ENCODE measurements around the gene PIAS2. TPM values are rescaled to one million over a fixed set of nuclear protein-coding genes. Genes with fewer than 3 reads are reported as not detected.

The PIAS2 gene
- total RNA-seq, 4 donors from 2014 or later, result 38.7 to 81.6 (median 42.3) TPM

DNA sequence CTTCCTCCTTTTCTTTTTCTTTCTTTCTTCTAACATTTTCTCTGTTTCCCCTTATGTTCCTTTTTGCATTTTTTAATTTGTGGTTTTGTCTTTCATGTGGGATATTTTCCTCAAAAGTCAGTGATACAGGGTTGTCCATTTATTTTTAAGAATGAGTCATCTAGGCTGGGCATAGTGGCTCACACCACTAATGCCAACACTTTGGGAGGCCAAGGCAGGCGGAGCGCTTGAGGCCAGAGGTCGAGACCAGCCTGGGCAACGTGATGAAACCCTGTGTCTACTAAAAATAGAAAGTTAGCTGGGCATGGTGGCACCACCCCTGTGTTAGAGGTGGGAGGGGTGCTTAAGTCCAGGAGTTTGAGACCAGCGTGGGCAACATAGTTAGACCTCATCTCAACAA, 35.9 kb upstream of the PIAS2 start:
- Histone ChIP-seq H3K9me3 (no peaks in the 10 kb centered on the region), H3K27ac (no peak overlapping the region), H3K27me3 (no peaks in the 10 kb centered on the region), H3K4me3 (replicated peaks in 1 of 3) (no peak overlapping the region), H3K4me1 (no peaks in the 10 kb centered on the region), H3K36me3 (no peaks in the 10 kb centered on the region)
- intact Hi-C loops (cut with DNase I), result no loop called here
- DNase-seq, result no peak
- 62 to 71% methylated on average over 5 of the region's 5 CpGs for WGBS, 2 donors
- no peak for TF ChIP-seq POLR2A (IDR thresholded peaks at IDR 0.05)
- TF ChIP-seq, protein P1, sequence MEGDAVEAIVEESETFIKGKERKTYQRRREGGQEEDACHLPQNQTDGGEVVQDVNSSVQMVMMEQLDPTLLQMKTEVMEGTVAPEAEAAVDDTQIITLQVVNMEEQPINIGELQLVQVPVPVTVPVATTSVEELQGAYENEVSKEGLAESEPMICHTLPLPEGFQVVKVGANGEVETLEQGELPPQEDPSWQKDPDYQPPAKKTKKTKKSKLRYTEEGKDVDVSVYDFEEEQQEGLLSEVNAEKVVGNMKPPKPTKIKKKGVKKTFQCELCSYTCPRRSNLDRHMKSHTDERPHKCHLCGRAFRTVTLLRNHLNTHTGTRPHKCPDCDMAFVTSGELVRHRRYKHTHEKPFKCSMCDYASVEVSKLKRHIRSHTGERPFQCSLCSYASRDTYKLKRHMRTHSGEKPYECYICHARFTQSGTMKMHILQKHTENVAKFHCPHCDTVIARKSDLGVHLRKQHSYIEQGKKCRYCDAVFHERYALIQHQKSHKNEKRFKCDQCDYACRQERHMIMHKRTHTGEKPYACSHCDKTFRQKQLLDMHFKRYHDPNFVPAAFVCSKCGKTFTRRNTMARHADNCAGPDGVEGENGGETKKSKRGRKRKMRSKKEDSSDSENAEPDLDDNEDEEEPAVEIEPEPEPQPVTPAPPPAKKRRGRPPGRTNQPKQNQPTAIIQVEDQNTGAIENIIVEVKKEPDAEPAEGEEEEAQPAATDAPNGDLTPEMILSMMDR (IDR thresholded peaks at IDR 0.05), result no peak

DNA sequence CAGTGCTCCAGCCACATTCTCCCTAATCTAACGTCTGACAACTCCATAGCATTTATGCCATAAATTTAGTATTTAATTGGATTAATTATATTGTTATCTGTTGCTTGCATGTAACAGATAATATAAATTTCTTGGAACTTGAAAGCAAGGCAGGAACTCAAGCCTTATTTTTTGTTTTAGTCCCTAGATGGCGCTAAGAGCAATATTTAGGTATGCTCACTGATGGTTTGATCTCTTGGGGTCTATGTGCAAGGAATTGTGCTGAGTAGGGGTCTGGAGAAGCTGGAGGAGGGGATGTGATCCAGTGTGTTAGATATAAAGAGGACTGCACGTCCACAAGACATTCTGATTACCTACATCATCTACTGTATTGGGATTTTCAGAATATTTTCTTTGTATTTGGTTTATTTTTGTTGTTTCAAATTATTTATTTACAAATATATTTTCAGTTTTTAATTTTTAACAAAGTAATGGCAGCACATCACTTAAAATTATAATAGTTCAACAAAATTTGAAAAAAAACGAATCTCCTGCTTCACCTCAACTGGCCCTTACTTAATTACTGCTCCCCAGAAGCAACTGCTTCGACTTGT, 32.9 kb upstream of the PIAS2 start:
- TF ChIP-seq, protein P1 (IDR thresholded peaks at IDR 0.05), result peak in 2 of 6 experiments; percentile 5 to 33
- no peak for TF ChIP-seq POLR2A (IDR thresholded peaks at IDR 0.05)
- Histone ChIP-seq H3K9me3 (no peaks in the 10 kb centered on the region), H3K27ac (no peak overlapping the region), H3K27me3 (no peaks in the 10 kb centered on the region), H3K36me3 (no peaks in the 10 kb centered on the region), H3K4me1 (no peaks in the 10 kb centered on the region), H3K4me3 (replicated peaks in 1 of 3) (no peak overlapping the region)
- 71 to 73% methylated on average over 5 of the region's 5 CpGs for WGBS, 2 donors
- intact Hi-C loops (cut with DNase I), result no loop called here
- no peak for DNase-seq

DNA sequence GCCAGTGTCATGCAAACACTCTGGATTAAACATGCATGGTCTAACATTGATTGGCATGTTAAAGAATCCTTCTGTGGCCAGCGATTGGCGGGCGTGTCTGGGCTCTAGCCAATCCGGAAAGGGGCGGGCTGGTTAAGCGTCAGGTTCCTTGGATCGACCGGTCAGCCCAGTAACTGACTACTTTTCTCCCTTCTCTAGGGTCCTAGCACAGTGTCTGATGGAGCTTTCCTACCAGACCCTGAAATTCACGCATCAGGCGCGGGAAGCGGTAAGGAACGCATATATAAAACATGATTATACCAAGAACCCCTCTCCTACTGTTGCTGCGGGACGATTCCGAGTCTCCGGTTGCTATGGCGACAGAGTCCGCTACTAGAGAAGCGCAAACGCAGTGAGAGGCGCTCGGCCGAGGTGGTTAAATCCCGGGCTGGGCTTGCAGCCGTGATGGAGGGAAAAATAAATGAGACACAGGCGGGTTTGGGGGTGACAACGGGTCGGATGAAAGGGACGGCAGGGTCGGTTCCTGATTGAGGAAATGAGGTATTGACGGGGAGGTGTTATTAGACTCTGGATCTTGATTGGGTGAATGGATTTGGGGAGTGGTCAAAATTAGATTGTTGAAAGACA, 29.5 kb upstream of the PIAS2 start:
- no peak overlapping the region for H3K27ac ChIP-seq
- H3K36me3 ChIP-seq, result no peaks in the 10 kb centered on the region
- H3K9me3 ChIP-seq, result no peaks in the 10 kb centered on the region
- peak overlapping the region in 1 of 3 donors; percentile 15 for H3K4me3 ChIP-seq (replicated peaks in 1 of 3)
- H3K4me1 ChIP-seq, result no peaks in the 10 kb centered on the region
- H3K27me3 ChIP-seq, result no peaks in the 10 kb centered on the region
- 11 to 18% methylated on average over 28 to 29 of the region's 32 CpGs for WGBS, 2 donors
- peak; percentile 66 to 74 for DNase-seq
- TF ChIP-seq POLR2A (IDR thresholded peaks at IDR 0.05), result no peak
- TF ChIP-seq, protein P1 (IDR thresholded peaks at IDR 0.05), result no peak
- intact Hi-C loops (cut with DNase I), result no loop called here

DNA sequence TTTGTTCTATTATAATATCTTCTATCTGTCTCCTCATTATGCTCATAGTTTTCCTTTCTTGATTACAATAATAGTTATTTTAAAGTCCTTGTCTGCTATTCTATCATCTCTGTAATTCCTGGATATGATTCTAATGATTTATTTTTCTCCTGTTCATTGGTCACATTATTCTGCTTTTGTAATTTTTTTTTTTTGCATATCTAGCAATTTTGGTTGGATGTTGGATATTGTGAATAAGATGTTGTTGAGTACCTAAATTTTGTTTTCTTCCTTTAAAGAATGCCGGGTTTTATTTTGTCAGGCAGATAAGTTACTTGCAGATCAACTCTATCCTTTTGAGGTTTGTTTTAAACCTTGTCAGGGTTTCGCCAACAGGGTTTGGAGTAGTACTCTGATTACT, 25.3 kb upstream of the PIAS2 start:
- intact Hi-C loops (cut with DNase I), result no loop called here
- 93 to 99% methylated on average over 2 of the region's 2 CpGs for WGBS, 2 donors
- H3K27ac ChIP-seq, result no peak overlapping the region
- no peaks in the 10 kb centered on the region for H3K27me3 ChIP-seq
- no peak for DNase-seq
- H3K4me1 ChIP-seq, result peaks cover 0 to 9% of the 10 kb centered on the region in 2 donors
- H3K9me3 ChIP-seq, result no peaks in the 10 kb centered on the region
- H3K4me3 ChIP-seq (replicated peaks in 1 of 3), result no peak overlapping the region
- H3K36me3 ChIP-seq, result no peaks in the 10 kb centered on the region
- no peak for TF ChIP-seq POLR2A (IDR thresholded peaks at IDR 0.05)
- TF ChIP-seq, protein P1 (IDR thresholded peaks at IDR 0.05), result no peak

DNA sequence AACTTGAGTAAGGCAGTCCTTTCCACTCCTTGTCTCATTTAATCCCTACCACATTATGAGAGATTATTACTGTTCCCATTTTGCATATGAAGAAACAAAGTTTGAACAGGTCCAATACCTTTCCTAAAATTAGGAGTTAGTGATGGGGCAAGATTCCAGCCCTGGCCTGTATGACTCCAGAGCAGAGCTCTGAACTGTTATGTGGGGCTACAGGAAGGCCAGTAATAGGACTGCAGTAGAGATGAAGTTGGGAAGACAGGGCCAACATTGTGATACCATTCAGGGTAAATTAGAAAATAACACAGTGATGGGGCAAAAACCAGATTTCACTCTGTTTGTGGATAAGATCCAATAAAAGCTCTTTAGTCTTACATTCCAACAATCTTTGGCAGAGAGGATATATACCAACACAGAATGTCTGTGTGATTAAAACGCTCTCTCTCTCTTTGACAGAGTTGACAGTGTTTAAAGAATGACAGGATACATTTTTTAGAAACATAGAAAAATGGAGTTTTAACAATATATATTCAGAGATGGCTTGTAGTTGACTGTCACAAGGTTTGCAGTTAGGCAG, 22.8 kb upstream of the PIAS2 start:
- TF ChIP-seq, protein P1 (IDR thresholded peaks at IDR 0.05), result no peak
- no peak for TF ChIP-seq POLR2A (IDR thresholded peaks at IDR 0.05)
- H3K27me3 ChIP-seq, result no peaks in the 10 kb centered on the region
- WGBS, 2 donors, result 63 to 84% methylated on average over 1 of the region's 1 CpG
- no peaks in the 10 kb centered on the region for H3K36me3 ChIP-seq
- intact Hi-C loops (cut with DNase I), result no loop called here
- no peak for DNase-seq
- peaks cover 0 to 9% of the 10 kb centered on the region in 2 donors for H3K4me1 ChIP-seq
- H3K27ac ChIP-seq, result no peak overlapping the region
- H3K4me3 ChIP-seq (replicated peaks in 1 of 3), result no peak overlapping the region
- H3K9me3 ChIP-seq, result no peaks in the 10 kb centered on the region
